Heart left ventricle (tissue), 16 donors: ENCODE measurements around the gene COL4A4. TPM values are rescaled to one million over a fixed set of nuclear protein-coding genes. Genes with fewer than 3 reads are reported as not detected.
A peak's percentile ranks its signal among the peaks of the same experiment; 100 is the strongest.

Experiments
- ATAC-seq, 4 donors: fragments of 200-7000 bp; cut with Tn5 transposase; one replicate each; pipeline ENCODE4 v1.9.1; 2020 to 2022; ENCODE audit warnings: moderate library complexity in 4 of 4, mild to moderate bottlenecking in 3 of 4, moderate number of reproducible peaks in 1 of 4
- DNase-seq, 5 donors: peaks; one replicate each; pipeline ENCODE4 v3.0.0-alpha.2; 2020
- H3K27ac ChIP-seq, 12 donors: fragments of 200-600 bp; sonication (generic) in 4 of 12; one replicate each; pipeline versions ENCODE4 v1.5.0 to v1.8.0; 2016 to 2022; ENCODE audit warnings: mild to moderate bottlenecking in 2 of 12
- H3K27me3 ChIP-seq, 9 donors: fragments of 200-600 bp; sonication (generic) in 2 of 9; one replicate each; pipeline versions ENCODE4 v1.5.1 to v1.8.0; 2016 to 2022; ENCODE audit warnings: mild to moderate bottlenecking in 3 of 9
- H3K36me3 ChIP-seq, 9 donors: fragments of 200-600 bp; sonication (generic) in 2 of 9; one replicate each; pipeline versions ENCODE4 v1.5.0 to v1.8.0; 2018 to 2022; ENCODE audit warnings: mild to moderate bottlenecking in 2 of 9
- H3K4me1 ChIP-seq, 12 donors: fragments of 200-600 bp; sonication (generic) in 4 of 12; one replicate each; pipeline versions ENCODE4 v1.5.0 to v1.8.0; 2016 to 2022; ENCODE audit warnings: mild to moderate bottlenecking in 3 of 12
- H3K4me3 ChIP-seq, 12 donors: fragments of 200-600 bp; sonication (generic) in 4 of 12; one replicate each; pipeline versions ENCODE4 v1.5.0 to v1.8.0; 2017 to 2022; ENCODE audit warnings: mild to moderate bottlenecking in 9 of 12, moderate library complexity in 4 of 12
- H3K9me3 ChIP-seq, 12 donors: fragments of 200-600 bp; sonication (generic) in 4 of 12; one replicate each; pipeline versions ENCODE4 v1.5.0 to v1.8.0; 2016 to 2022; ENCODE audit warnings: mild to moderate bottlenecking in 1 of 12
- POLR2A ChIP-seq, 2 donors: fragments of 450-650 bp; IDR thresholded peaks; one replicate each; pipeline ENCODE4 v1.6.1; 2017; ENCODE audit warnings: antibody characterized with exemption in 2 of 2, mild to moderate bottlenecking in 2 of 2, moderate library complexity in 2 of 2
- WGBS, 4 donors: extraction: QIAGEN DNeasy Blood & Tissue Kit in 2 of 4; methylation state at CpG; one replicate each; pipeline versions ENCODE4 v1.1.5 to v1.1.7; 2013 to 2018; 5-methylcytosine and 5-hydroxymethylcytosine counted together
- intact Hi-C, 10 donors: fragments of 100-400 bp; cut with DNase I; formaldehyde crosslinking; loops; one replicate each; pipeline versions ENCODE4 v1.11.1 to v1.14.2; 2022
- polyA plus RNA-seq, 2 donors: library from polyadenylated mRNA; stranded (reverse); fragments of 200-250 nt; gene quantifications; one replicate each; pipeline ENCODE4 v1.2.3, GENCODE V29; 2013
- total RNA-seq, 9 donors: library from RNA; depleted of rRNA in 2 of 9; stranded (reverse); fragments of >200 nt in 2 of 9; fragmentation: NEBNext Ultra II Directional in 3 of 9; extraction: Animal tissue kit (Norgen Biotek cat#: 25700) in 3 of 9; gene quantifications; one replicate each; pipeline versions ENCODE4 v1.1.0 to v1.2.4, GENCODE V29; 2016 to 2023
- TF ChIP-seq, protein P1 (sequence below), 12 donors: fragments of 200-600 bp; sonication (generic) in 4 of 12; IDR thresholded peaks; one replicate each; pipeline versions ENCODE4 v1.5.0 to v1.8.0; 2018 to 2022; ENCODE audit warnings: antibody characterized with exemption in 12 of 12, mild to moderate bottlenecking in 5 of 12
- donor health status: ischemic (EF 13 %, LVEDD 7.1; RV severe dilation, severe dysfunction).
- donor health status: healthy with polysubstance abuse.
- donor health status: DM: no; HTN: yes; CAD: no.
- donor health status: DM: no; HTN: no; CAD: no.
- donor health status: ischemic (EF 25% LVEDD 6.9; RV normal size, moderate dysfunction).
- donor health status: ischemic (EF 25% LVEDD 5.7; RV mildly dilated, moderate dysfunction).
- donor health status: healthy.
- donor health status: DM: yes; HTN: yes; CAD: no.
- donor health status: ischemic (EF 35%, LVEDD 5.7; RV mildly dilated, moderate dysfunction).
- donor health status: nonischemic (EF 11% LVEDD 7.7; RV severe dilation, severe dysfunction).
- donor health status: DM: yes; HTN: yes; CAD: no.
- donor health status: PGD.
- donor health status: ischemic (EF 29% LVEDD 5.4; RV normal size, mild dysfunction).
- donor health status: nonischemic (EF 23%, LVEDD 6.1; RV moderate dilation, normal function).

Gene COL4A4
- total and polyA plus RNA-seq, 11 donors: 1.0 to 9.9 (median 3.4) TPM

DNA sequence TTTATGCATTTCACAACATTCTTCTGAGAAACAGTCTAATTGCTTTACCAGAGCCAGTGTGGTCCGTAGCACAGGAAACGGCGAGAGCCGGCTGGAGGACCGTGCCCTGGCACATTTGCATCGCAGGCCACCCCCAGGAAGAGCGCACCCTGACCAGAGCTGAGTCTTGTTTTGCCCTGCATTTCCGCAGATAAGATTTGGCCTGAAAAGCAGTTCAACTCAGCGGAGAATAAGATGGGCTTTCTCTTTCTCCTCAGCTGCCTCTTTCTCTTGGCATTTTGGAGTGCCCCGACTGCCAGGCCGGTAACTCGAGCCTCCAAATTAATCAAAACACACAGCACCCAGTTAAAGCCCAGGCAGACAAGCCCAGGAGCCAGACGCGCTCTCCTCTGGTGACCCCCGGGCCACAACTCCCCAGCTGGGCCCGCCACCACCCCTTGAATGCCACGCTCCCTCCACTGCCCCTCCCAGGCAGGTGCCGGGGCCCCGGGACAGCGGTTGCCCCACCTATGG is 464 bp downstream of the COL4A4 start:
- Histone ChIP-seq H3K36me3 (no peaks in the 10 kb centered on the region), H3K9me3 (peaks cover 0 to 7% (median 0%) of the 10 kb centered on the region in 12 donors), H3K4me3 (peak overlapping the region; percentile 56 to 85 (median 69)), H3K27me3 (peaks cover 0 to 35% (median 3%) of the 10 kb centered on the region in 9 donors), H3K4me1 (peaks cover 0 to 19% (median 5%) of the 10 kb centered on the region in 12 donors), H3K27ac (peak overlapping the region; percentile 41 to 88 (median 76))
- TF ChIP-seq, protein P1, sequence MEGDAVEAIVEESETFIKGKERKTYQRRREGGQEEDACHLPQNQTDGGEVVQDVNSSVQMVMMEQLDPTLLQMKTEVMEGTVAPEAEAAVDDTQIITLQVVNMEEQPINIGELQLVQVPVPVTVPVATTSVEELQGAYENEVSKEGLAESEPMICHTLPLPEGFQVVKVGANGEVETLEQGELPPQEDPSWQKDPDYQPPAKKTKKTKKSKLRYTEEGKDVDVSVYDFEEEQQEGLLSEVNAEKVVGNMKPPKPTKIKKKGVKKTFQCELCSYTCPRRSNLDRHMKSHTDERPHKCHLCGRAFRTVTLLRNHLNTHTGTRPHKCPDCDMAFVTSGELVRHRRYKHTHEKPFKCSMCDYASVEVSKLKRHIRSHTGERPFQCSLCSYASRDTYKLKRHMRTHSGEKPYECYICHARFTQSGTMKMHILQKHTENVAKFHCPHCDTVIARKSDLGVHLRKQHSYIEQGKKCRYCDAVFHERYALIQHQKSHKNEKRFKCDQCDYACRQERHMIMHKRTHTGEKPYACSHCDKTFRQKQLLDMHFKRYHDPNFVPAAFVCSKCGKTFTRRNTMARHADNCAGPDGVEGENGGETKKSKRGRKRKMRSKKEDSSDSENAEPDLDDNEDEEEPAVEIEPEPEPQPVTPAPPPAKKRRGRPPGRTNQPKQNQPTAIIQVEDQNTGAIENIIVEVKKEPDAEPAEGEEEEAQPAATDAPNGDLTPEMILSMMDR (IDR thresholded peaks at IDR 0.05): no peak
- TF ChIP-seq POLR2A (IDR thresholded peaks at IDR 0.05): no peak
- intact Hi-C loops: loop anchor here in 1 of 10 donors (5.0 kb wide), 1 partner anchor 34 kb away; no protein-coding TSS in a partner anchor
- peak in 3 of 4 donors; percentile 39 to 55 (median 41) for ATAC-seq
- peak in 2 of 5 donors; percentile 15 to 46 for DNase-seq
- 1 to 2% (median 1%) methylated on average over 14 to 20 of the region's 20 CpGs for WGBS, 4 donors

DNA sequence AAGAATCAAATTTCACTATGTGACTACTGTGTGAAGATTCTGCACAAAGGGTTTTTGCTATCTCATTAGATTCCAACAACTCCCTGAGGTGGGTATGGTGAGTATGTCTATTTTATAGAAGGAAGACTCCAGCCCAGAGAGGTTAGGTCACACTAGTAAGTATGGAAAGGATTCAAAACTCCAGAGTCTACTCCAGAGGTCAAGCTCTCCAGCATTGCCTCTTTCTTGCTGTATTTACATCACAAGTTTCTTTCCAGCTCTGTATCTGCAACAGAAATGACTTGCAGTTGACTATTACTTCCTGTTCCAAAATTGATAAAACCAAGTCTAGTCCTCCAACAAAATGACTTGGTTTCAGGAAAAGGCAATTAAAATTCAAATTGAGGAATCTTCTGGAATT is 2.1 kb downstream of the COL4A4 start:
- Histone ChIP-seq H3K4me3 (peak overlapping the region in 6 of 12 donors; percentile 61 to 85 (median 72)), H3K27me3 (peaks cover 0 to 35% (median 3%) of the 10 kb centered on the region in 9 donors), H3K36me3 (no peaks in the 10 kb centered on the region), H3K27ac (peak overlapping the region in 1 of 12 donors; percentile 9), H3K9me3 (peaks cover 0 to 8% (median 0%) of the 10 kb centered on the region in 12 donors), H3K4me1 (peaks cover 0 to 19% (median 5%) of the 10 kb centered on the region in 12 donors)
- intact Hi-C loops: loop anchor here in 1 of 10 donors (5.0 kb wide), 1 partner anchor 35 kb away; no protein-coding TSS in a partner anchor
- ATAC-seq (no peak), DNase-seq (no peak)
- TF ChIP-seq, protein P1 (IDR thresholded peaks at IDR 0.05): no peak
- TF ChIP-seq POLR2A (IDR thresholded peaks at IDR 0.05): no peak

- WGBS, 4 donors: 55 to 71% (median 63%) methylated on average over 2 of the region's 2 CpGs
- no peak overlapping the region for H3K27ac ChIP-seq
- DNase-seq: no peak
Measured at GRCh38 chr2:227160164-227160563, 3.8 kb downstream of the COL4A4 start.

More at GRCh38 chr2:227160164-227160563, 3.8 kb downstream of the COL4A4 start:
- H3K9me3 ChIP-seq: peaks cover 0 to 8% (median 0%) of the 10 kb centered on the region in 12 donors
- peaks cover 0 to 29% (median 3%) of the 10 kb centered on the region in 9 donors for H3K27me3 ChIP-seq
- ATAC-seq: no peak
- peaks cover 0 to 22% (median 5%) of the 10 kb centered on the region in 12 donors for H3K4me1 ChIP-seq
- intact Hi-C loops: loop anchor here in 1 of 10 donors (5.0 kb wide), 1 partner anchor 37 kb away; no protein-coding TSS in a partner anchor
- no peak overlapping the region for H3K4me3 ChIP-seq
- H3K36me3 ChIP-seq: no peaks in the 10 kb centered on the region
- TF ChIP-seq POLR2A (IDR thresholded peaks at IDR 0.05): no peak
- TF ChIP-seq, protein P1 (IDR thresholded peaks at IDR 0.05): no peak
